HepG2 (cell line): ENCODE data around the gene PPP3R1. TPM values are rescaled to one million over a fixed set of nuclear protein-coding genes. Genes with fewer than 3 reads are reported as not detected.

Source experiments
- E2F5 ChIP-seq: sonication (generic); formaldehyde crosslinking; conservative IDR thresholded peaks from 2 replicates; pipeline ENCODE4 v1.4.0; 2020; ENCODE audit warnings: missing genetic modification reagents
- ERF ChIP-seq: IDR thresholded peaks from 2 replicates; pipeline ENCODE4 v1.6.1; 2018; ENCODE audit warnings: missing biosample characterization, missing genetic modification reagents
- JUN ChIP-seq: sonication (generic); formaldehyde crosslinking; IDR thresholded peaks from 2 replicates; pipeline ENCODE4 v1.4.0; 2020; ENCODE audit warnings: mild to moderate bottlenecking, missing genetic modification reagents
- KAT8 ChIP-seq: IDR thresholded peaks from 2 replicates; pipeline ENCODE4 v1.6.1; 2016; ENCODE audit warnings: missing genetic modification reagents, missing compliant biosample characterization
- KDM1A ChIP-seq: IDR thresholded peaks from 2 replicates; pipeline ENCODE4 v1.6.1; 2016; ENCODE audit warnings: missing compliant biosample characterization
- POGK ChIP-seq: sonication (generic); formaldehyde crosslinking; conservative IDR thresholded peaks from 2 replicates; pipeline ENCODE4 v1.8.0; 2022; ENCODE audit warnings: mild to moderate bottlenecking, moderate library complexity, missing genetic modification reagents
- POLR2G ChIP-seq: fragments of 200-400 bp; formaldehyde crosslinking; IDR thresholded peaks from 2 replicates; pipeline ENCODE4 v1.6.1; 2018; ENCODE audit warnings: mild to moderate bottlenecking, low read depth, low read length, moderate library complexity
- PRMT3 ChIP-seq: sonication (generic); formaldehyde crosslinking; IDR thresholded peaks from 2 replicates; pipeline ENCODE4 v1.8.1; 2022; ENCODE audit warnings: low read depth, mild to moderate bottlenecking, moderate library complexity, missing genetic modification reagents, borderline replicate concordance
- REXO4 ChIP-seq: sonication (generic); formaldehyde crosslinking; IDR thresholded peaks from 2 replicates; pipeline ENCODE4 v1.8.0; 2022; ENCODE audit warnings: missing genetic modification reagents, mild to moderate bottlenecking, borderline replicate concordance
- SMAD3 ChIP-seq: sonication (generic); formaldehyde crosslinking; IDR thresholded peaks from 2 replicates; pipeline ENCODE4 v1.4.0; 2020; ENCODE audit warnings: missing genetic modification reagents
- SNRNP70 ChIP-seq: fragments of 200-400 bp; formaldehyde crosslinking; IDR thresholded peaks from 2 replicates; pipeline ENCODE4 v1.6.1; 2017; ENCODE audit warnings: mild to moderate bottlenecking, low read depth, low read length, moderate library complexity
- ZFX ChIP-seq: sonication (generic); formaldehyde crosslinking; IDR thresholded peaks from 2 replicates; pipeline ENCODE4 v1.4.0; 2020; ENCODE audit warnings: mild to moderate bottlenecking, low read depth, missing genetic modification reagents, moderate library complexity
- ZFY ChIP-seq: sonication (generic); formaldehyde crosslinking; IDR thresholded peaks from 2 replicates; pipeline ENCODE4 v1.4.0; 2020; ENCODE audit warnings: missing genetic modification reagents
- ZNF232 ChIP-seq: sonication (generic); formaldehyde crosslinking; IDR thresholded peaks from 2 replicates; pipeline ENCODE4 v1.4.0; 2020; ENCODE audit warnings: missing genetic modification reagents, borderline replicate concordance
- ZNF263 ChIP-seq: sonication (generic); formaldehyde crosslinking; IDR thresholded peaks from 2 replicates; pipeline ENCODE4 v1.4.0; 2020; ENCODE audit warnings: missing genetic modification reagents
- ZNF264 ChIP-seq: sonication (generic); formaldehyde crosslinking; IDR thresholded peaks from 2 replicates; pipeline ENCODE4 v1.4.0; 2020; ENCODE audit warnings: missing genetic modification reagents
- ZNF460 ChIP-seq: sonication (generic); formaldehyde crosslinking; IDR thresholded peaks from 2 replicates; pipeline ENCODE4 v1.5.1; 2020; ENCODE audit warnings: missing genetic modification reagents, mild to moderate bottlenecking, borderline replicate concordance
- ZNF510 ChIP-seq: sonication (generic); formaldehyde crosslinking; IDR thresholded peaks from 2 replicates; pipeline ENCODE4 v1.4.0; 2020; ENCODE audit warnings: low read depth, mild to moderate bottlenecking, missing genetic modification reagents
- ZNF546 ChIP-seq: sonication (generic); formaldehyde crosslinking; conservative IDR thresholded peaks from 2 replicates; pipeline ENCODE4 v1.8.1; 2023; ENCODE audit warnings: mild to moderate bottlenecking, missing genetic modification reagents
- polyA plus RNA-seq, 8 experiments: library from polyadenylated mRNA; depleted of rRNA in 3 of 8; stranded (reverse) in 7 of 8; unstranded in 1 of 8; fragments of >200 nt; fragmentation: Illumina TruSeq in 4 of 8; extraction: Trizol in 4 of 8; gene quantifications; 2 replicates each; pipeline versions ENCODE4 v1.2.1 to v1.2.3, GENCODE V29; 2011 to 2016; ENCODE audit warnings: low read depth in 4 of 8, missing spikeins in 1 of 8, mixed read lengths in 1 of 8; ENCODE audit not compliant: insufficient read depth in 1 of 8
- total RNA-seq, 5 experiments: library from RNA; depleted of rRNA; stranded (reverse); fragments of >200 nt; fragmentation: Illumina TruSeq; extraction: Trizol; gene quantifications; 2 replicates each; pipeline ENCODE4 v1.2.3, GENCODE V29; 2016; ENCODE audit warnings: low read depth in 1 of 5
- TF ChIP-seq, protein P1 (sequence below): sonication (generic); formaldehyde crosslinking; conservative IDR thresholded peaks from 2 replicates; pipeline ENCODE4 v1.4.0; 2020; ENCODE audit warnings: missing genetic modification reagents
- TF ChIP-seq, protein P2 (sequence below): sonication (generic); formaldehyde crosslinking; IDR thresholded peaks from 2 replicates; pipeline ENCODE4 v1.8.1; 2023; ENCODE audit warnings: mild to moderate bottlenecking, missing genetic modification reagents, borderline replicate concordance
- TF ChIP-seq, protein P3 (sequence below): sonication (generic); formaldehyde crosslinking; IDR thresholded peaks from 2 replicates; pipeline ENCODE4 v1.9.0; 2021; ENCODE audit warnings: missing genetic modification reagents, borderline replicate concordance

The PPP3R1 gene
- total and polyA plus RNA-seq, 2 of the 13 experiments (the other 11 are each of a cell fraction or from before 2014, with no cell fraction given), result 11.6 to 25.7 TPM

GRCh38 chr2:68252400-68253218, at the start of gene PPP3R1 (continued):
- no peak; the same call in 1 of the 2 replicates for TF ChIP-seq E2F5 (CRISPR knock-in tag)
- TF ChIP-seq ZNF263 (CRISPR knock-in tag), result 0 out of 2 replicates have a peak, but pooled peaks have one; percentile 39
- TF ChIP-seq ZNF264 (CRISPR knock-in tag), result 0 out of 2 replicates have a peak, but pooled peaks have one; percentile 49
- TF ChIP-seq ZNF546 (CRISPR knock-in tag), result 0 out of 2 replicates have a peak, but pooled peaks have one; percentile 59
- peak; percentile 77; the same call in 1 of the 2 replicates for TF ChIP-seq POGK
- peak; percentile 88 for TF ChIP-seq KAT8
- peak; percentile 95 for TF ChIP-seq ERF (CRISPR knock-in tag)
- peak; percentile 50; the same call in 1 of the 2 replicates for TF ChIP-seq SMAD3 (CRISPR knock-in tag)
- peak; percentile 41; the same call in 1 of the 2 replicates for TF ChIP-seq ZNF460 (CRISPR knock-in tag)
- TF ChIP-seq, protein P1, sequence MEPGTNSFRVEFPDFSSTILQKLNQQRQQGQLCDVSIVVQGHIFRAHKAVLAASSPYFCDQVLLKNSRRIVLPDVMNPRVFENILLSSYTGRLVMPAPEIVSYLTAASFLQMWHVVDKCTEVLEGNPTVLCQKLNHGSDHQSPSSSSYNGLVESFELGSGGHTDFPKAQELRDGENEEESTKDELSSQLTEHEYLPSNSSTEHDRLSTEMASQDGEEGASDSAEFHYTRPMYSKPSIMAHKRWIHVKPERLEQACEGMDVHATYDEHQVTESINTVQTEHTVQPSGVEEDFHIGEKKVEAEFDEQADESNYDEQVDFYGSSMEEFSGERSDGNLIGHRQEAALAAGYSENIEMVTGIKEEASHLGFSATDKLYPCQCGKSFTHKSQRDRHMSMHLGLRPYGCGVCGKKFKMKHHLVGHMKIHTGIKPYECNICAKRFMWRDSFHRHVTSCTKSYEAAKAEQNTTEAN (CRISPR knock-in tag), result peak; percentile 78
- TF ChIP-seq, protein P2, sequence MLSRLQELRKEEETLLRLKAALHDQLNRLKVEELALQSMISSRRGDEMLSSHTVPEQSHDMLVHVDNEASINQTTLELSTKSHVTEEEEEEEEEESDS (CRISPR knock-in tag), result no peak
- no peak for TF ChIP-seq PRMT3 (CRISPR knock-in tag)
- no peak for TF ChIP-seq SNRNP70
- TF ChIP-seq POLR2G, result peak; percentile 96
- peak; percentile 61 for TF ChIP-seq JUN (CRISPR knock-in tag)
- TF ChIP-seq ZFY (CRISPR knock-in tag), result peak; percentile 83
- TF ChIP-seq, protein P3, sequence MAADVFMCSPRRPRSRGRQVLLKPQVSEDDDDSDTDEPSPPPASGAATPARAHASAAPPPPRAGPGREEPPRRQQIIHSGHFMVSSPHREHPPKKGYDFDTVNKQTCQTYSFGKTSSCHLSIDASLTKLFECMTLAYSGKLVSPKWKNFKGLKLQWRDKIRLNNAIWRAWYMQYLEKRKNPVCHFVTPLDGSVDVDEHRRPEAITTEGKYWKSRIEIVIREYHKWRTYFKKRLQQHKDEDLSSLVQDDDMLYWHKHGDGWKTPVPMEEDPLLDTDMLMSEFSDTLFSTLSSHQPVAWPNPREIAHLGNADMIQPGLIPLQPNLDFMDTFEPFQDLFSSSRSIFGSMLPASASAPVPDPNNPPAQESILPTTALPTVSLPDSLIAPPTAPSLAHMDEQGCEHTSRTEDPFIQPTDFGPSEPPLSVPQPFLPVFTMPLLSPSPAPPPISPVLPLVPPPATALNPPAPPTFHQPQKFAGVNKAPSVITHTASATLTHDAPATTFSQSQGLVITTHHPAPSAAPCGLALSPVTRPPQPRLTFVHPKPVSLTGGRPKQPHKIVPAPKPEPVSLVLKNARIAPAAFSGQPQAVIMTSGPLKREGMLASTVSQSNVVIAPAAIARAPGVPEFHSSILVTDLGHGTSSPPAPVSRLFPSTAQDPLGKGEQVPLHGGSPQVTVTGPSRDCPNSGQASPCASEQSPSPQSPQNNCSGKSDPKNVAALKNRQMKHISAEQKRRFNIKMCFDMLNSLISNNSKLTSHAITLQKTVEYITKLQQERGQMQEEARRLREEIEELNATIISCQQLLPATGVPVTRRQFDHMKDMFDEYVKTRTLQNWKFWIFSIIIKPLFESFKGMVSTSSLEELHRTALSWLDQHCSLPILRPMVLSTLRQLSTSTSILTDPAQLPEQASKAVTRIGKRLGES (CRISPR knock-in tag), result no peak
- 0 out of 2 replicates have a peak, but pooled peaks have one; percentile 20 for TF ChIP-seq ZNF510 (CRISPR knock-in tag)
- TF ChIP-seq KDM1A (CRISPR knock-in tag), result no peak
- TF ChIP-seq ZFX, result peak; percentile 78
- TF ChIP-seq ZNF232 (CRISPR knock-in tag), result peak; percentile 69; the same call in 1 of the 2 replicates
- peak; percentile 45 for TF ChIP-seq REXO4 (CRISPR knock-in tag)
